ENCODE measurements around the gene CEP68.
"Not testable (repeated sequence)": the region's sequence is repeated elsewhere in the genome, so short reads cannot be mapped to it uniquely, and the experiment has no call there.

Gene CEP68

DNA sequence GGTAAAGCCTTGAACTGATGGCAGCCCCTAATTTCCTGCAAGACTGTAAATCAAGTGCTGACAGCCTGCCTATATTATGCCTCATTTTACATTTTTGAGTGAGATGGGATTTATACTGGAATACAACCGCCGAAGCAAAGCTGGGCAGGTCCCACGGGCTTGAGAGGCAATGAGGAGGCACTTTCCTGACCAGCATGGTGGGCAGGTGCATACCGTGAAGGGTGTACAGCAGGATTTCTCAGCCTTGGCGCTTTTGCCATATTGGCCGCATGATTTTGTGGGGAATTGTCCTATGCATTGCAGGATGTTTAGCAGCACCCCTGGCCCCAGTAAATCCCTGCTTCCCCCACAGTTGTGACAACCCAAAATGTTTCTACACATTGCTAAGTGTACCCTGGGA lies 22.8 kb downstream of the CEP68 start:
- DNase-seq (ENCODE audit: low read depth) = no peak

- DNase-seq (ENCODE audit: low read depth) = no peak
Measured at GRCh38 chr2:65081232-65081685, 25.0 kb downstream of the CEP68 start.

DNA sequence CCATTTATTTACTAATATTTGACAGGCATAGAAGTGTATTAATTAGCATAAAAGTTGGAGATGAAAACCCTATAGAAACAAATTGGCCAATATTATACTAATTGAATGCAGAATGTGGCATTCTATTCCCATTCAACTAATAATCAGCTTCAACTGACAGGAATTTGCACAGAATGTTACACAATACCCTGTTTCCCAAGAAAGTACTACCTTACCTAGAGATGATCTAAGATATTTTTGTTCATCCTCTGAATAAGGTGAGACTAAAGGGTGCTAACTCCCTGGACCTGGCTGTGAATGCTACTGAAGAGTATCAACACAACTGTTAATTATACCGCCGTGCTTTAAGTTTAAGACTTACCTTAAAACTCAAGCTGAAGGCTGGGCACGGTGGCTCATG lies 28.9 kb downstream of the CEP68 start:
- no peak for DNase-seq (ENCODE audit: low read depth)

- no peak for DNase-seq (ENCODE audit: low read depth)
Measured at GRCh38 chr2:65092791-65093190, 36.6 kb downstream of the CEP68 start.

GRCh38 chr2:65093211-65093610 lies 37.0 kb downstream of the CEP68 start:
- no peak for DNase-seq (ENCODE audit: low read depth)

DNA sequence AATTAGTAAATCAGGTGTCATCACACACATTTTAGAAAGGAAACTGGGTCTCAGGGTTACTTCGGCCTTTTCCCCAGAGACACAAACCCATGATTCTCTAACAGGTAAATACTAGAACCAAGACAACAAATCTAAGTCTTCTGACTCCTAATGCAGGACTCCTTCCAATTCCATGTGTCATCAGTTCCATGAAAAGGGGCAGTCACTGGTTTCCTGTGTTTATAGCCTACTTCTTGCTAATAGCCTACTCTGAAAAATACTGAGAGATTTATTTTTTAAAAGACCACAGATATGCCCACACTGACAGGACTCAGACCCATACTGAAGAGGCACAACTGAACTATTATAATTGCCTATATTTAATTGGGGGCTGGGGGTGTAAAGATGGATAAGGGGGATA lies 40.7 kb downstream of the CEP68 start:
- no peak for DNase-seq (ENCODE audit: low read depth)

- DNase-seq (ENCODE audit: low read depth) = no peak
Measured at GRCh38 chr2:65097844-65098243, 41.6 kb downstream of the CEP68 start.

DNA sequence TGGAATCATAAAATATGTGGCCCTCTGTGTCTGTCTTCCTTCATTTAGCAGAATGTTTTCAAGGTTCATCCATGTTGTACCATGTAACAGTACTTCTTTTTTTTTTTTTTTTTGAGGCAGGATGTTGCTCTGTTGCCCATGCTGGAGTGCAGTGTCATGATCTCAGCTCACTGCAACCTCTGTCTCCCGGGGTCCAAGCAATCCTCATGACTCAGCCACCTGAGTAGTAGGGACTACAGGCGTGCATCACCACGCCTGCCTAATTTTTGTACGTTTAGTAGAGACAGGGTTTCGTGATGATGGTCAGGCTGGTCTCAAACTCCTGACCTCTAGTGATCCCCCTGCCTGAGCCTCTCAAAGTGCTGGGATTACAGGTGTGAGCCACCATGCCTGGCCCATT lies 42.5 kb downstream of the CEP68 start:
- no peak for DNase-seq (ENCODE audit: low read depth)

DNA sequence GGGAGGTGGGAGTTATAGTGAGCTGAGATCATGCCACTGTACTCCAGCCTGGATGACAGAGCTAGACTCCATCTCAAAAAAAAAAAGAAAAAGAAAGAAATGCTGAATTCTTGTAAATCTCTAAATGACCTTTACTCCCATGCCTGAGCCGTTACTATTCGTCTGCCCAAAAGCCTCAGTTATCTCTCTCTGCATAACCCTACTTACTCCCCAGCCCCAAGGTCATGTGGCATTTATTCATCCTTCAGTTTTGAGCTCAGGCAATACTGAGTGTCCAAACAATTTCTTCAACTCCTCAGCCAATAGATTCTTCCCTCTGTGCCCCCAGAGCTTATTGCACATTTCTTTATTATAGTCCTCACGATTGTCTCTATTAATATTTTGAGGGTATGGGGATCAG lies 44.9 kb downstream of the CEP68 start:
- DNase-seq (ENCODE audit: low read depth) = no peak

GRCh38 chr2:65103013-65103715 lies 46.9 kb downstream of the CEP68 start:
- no peak for DNase-seq (ENCODE audit: low read depth)

- no peak for DNase-seq (ENCODE audit: low read depth)
Measured at GRCh38 chr2:65107530-65107929, 51.3 kb downstream of the CEP68 start.

DNA sequence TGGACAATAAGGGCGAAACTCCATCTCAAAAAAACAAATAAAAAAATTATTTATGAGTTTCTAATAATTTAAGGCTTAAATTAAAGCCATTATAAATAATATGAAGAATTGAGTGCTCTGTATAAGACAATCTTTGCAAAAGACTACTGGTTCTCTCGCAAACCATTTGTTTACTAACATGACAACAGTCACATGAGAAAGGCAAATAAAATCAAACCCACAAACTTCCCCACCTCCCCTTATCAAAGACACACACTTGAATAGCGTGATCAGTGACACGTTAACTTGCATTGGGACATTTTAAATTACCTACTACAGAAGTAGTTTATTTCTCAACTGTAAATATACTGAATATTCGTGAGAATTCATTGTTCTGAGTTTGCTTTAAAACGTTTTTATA lies 52.6 kb downstream of the CEP68 start:
- DNase-seq (ENCODE audit: low read depth) = no peak

GRCh38 chr2:65112633-65113032 lies 56.4 kb downstream of the CEP68 start:
- no peak for DNase-seq (ENCODE audit: low read depth)

DNA sequence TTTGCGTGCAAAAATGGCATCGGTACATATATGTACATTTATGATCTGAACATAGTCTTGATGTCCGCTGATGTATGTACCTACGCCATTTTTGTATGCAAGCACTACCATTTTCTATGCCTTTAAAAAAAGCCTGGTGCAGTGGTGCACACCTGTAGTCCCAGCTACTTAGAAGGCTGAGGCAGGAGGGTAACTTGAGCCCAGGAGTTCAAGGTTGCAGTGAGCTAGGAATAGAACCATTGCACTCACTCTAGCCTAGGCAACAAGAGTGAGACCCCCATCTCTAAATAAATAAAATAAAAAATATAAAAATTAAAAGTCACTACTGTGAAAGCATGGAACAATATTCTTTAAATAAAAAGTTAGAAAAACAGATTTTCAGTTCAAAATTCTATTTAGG lies 57.0 kb downstream of the CEP68 start:
- DNase-seq (ENCODE audit: low read depth) = no peak

DNA sequence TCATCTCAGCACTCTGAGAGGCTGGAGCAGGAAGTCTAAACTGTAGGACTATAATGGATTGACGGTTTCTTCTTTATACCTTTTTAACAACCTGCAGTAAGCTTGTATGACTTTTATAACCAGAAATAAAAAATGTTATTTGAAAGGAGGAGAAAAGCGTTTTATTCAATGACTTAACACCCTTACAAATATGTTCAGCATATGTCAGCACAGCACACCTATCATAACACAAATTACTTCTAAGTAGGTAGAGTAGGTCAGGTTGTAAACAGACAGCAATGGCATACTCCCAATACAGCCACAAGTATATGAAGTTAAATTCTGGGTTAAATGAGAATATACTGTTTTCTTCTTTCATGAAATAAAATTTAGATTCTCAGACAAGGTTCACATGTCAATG lies 57.6 kb downstream of the CEP68 start:
- DNase-seq (ENCODE audit: low read depth) = no peak

DNA sequence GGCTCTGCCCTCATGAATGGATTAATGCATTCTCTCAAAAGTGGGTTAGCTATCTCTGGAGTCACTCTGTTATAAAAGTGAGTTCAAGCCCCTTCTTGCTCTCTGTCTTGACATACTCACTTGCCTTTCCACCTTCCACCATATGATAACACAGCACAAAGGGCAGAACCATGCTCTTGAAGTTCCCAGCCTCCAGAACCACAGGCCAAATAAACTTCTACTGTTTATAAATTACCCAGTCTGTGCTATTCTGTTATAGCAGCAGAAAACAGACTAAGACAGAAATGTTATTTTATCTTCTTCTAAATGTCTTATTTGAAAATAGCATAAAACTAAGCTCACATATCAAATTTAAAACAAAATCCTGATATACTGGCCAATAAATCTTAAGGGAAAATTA lies 58.7 kb downstream of the CEP68 start:
- no peak for DNase-seq (ENCODE audit: low read depth)

DNA sequence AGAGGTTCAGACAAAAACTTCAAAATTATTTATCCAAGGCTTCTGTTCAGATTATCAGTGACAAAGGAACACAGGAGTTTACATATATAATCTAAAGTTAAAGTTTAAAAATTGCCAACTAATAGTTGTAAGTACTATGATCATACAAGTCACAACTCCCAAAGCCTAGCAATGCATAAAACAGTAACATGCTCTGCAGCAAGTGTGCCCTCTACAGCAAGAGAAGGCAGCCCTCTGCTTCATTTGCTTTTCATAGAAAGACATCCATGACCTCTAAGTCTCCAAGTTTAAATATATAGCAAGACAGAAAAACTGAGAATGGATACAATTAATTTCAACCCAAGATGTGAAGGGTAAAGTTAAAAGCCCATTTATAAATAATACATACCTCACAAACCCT lies 60.4 kb downstream of the CEP68 start:
- no peak for DNase-seq (ENCODE audit: low read depth)

DNA sequence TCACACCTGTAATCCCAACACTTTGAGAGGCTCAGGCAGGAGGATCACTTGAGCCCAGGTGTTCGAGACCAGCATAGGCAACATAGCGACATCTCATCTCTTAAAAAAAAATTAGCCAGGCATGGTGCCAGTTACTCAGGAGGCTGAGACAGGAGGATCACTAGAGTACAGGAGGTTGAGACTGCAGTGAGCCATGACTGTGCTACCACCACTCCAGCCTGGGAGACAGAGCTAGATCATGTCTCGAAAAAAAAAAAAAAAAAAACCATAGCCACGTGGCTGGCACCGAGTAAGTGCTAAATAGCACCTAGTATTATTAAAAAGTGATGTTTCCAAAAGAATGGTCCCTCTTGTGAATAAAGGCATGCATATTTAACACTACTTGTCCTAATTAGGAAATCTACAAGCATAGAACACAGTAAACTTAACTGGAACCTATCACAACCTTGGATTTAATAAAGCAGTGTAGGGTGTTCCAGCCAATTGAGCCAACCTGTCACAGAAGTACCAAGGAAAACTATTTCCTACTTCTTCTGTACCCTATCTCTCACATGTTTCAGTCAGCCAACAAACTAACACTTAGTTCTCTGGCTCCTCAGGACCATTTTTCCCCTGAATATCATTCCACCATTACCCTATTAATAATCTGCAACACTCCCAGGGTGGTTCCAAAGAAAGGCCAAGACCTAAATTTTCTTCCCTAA lies 64.9 kb downstream of the CEP68 start:
- DNase-seq (ENCODE audit: low read depth) = no peak

GRCh38 chr2:65122313-65122712 lies 66.1 kb downstream of the CEP68 start:
- DNase-seq (ENCODE audit: low read depth) = no peak

- DNase-seq (ENCODE audit: low read depth) = not testable (repeated sequence)
Measured at GRCh38 chr2:65125457-65125856, 69.2 kb downstream of the CEP68 start.

DNA sequence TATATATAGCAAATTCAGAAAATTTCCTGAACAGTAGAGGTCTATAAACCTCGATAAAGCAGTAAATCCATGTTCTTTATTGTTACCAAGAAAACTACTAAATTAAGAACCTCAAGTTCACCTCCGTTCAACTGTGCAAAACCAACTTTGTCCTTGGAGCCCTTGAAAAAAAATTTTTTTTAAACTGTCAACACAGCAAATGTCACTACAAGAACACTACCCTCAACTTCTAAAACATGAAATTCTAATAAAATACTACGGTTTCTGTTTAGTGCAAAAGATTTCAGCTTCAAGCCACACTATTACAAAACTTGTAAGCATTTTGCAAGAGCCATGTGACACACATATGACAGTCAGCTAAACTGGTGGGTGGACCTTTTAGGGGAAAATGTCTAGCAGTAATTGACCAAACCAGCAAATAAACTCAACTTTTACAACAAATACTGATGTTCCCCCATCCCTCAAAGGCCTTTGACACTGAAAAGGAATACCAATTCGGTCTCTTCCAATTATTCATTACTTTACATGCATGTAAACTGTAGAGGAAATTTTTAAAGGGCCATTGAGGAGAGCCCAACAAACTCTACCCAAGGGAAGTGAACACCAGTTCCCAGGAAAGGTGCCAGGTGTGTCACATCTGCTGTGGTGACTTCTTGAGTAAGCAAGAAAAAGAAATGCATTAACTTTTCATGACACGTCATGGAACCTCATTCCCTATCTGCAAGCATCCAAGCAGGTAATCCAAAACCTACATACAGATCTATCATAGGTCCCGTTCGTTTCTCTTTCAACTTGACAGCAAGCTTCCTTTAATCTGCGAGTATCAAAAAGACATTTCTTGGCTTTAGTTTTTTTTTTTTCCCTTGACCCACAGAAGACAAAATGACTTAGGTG lies 72.3 kb downstream of the CEP68 start:
- DNase-seq (ENCODE audit: low read depth) = no peak

- DNase-seq (ENCODE audit: low read depth) = peak; percentile 17
Measured at GRCh38 chr2:65129286-65129825, 73.1 kb downstream of the CEP68 start.

All from activated T-helper 1 cell treated with Interleukin-2 at 50 U/mL for 16 hours (primary cell).